HCT116 (cell line): ENCODE results near the gene TPRKB. TPM values are rescaled to one million over a fixed set of nuclear protein-coding genes. Genes with fewer than 3 reads are reported as not detected.

Experiments
- ATAC-seq: fragments of 200-7000 bp; cut with Tn5 transposase; 2 replicates; pipeline ENCODE4 v1.9.1; 2020; ENCODE audit warnings: mild to moderate bottlenecking, moderate library complexity
- BruUV-seq: library from RNA; stranded (reverse); fragments of 400-500 nt; replicated peaks from 2 replicates; lab custom pipeline; 2021; lab: Mats Ljungman, UMichigan
- CTCF ChIA-PET: fragments of 300-600 bp; sonication (Branson Sonifier 250); formaldehyde crosslinking; loops from one replicate; lab custom pipeline; 2021; ENCODE audit warnings: antibody characterized with exemption; lab: Charles Lee
- POLR2A ChIA-PET: fragments of 300-600, 350-600 bp; sonication (Branson Sonifier 250); formaldehyde crosslinking; loops from one replicate; lab custom pipeline; 2021; ENCODE audit warnings: antibody characterized with exemption; lab: Charles Lee
- RAD21 ChIA-PET, 2 experiments: fragments of 300-600 bp; sonication (Branson Sonifier 250); formaldehyde crosslinking; loops; one replicate each; lab custom pipeline; 2023; ENCODE audit warnings: low total read pairs in 2 of 2; ENCODE audit not compliant: uncharacterized antibody in 2 of 2, unreplicated experiment in 2 of 2, low non-redundant PET in 1 of 2; lab: Charles Lee
- DNase-seq: peaks from one replicate; pipeline ENCODE4 v3.0.0-alpha.2; 2010; ENCODE audit warnings: low read depth, low spot score
- H2AFZ ChIP-seq: fragments of 200-600 bp; shearing (Covaris generic), sonication (generic); 2 replicates; pipeline ENCODE4 v1.6.1; 2017; ENCODE audit warnings: low read depth, mixed run types, mixed read lengths, antibody characterized with exemption, low read length; ENCODE audit not compliant: poor library complexity, severe bottlenecking
- H3K27ac ChIP-seq: 2 replicates; pipeline ENCODE4 v1.5.1; 2012; ENCODE audit warnings: low read depth, low read length
- H3K27me3 ChIP-seq: fragments of 200-600 bp; sonication (generic); 2 replicates; pipeline ENCODE4 v1.6.1; 2016; ENCODE audit warnings: mixed run types, low read length, mixed read lengths; ENCODE audit not compliant: insufficient read depth
- H3K36me3 ChIP-seq, 2 experiments: fragments of 200-500 bp in 1 of 2; fragments of 200-600 bp in 1 of 2; sonication (Bioruptor generic) in 1 of 2; sonication (generic) in 1 of 2; 2 replicates each; pipeline versions ENCODE4 v1.5.1 to v1.6.1; 2014 to 2016; ENCODE audit warnings: low read length in 2 of 2, inconsistent platforms in 1 of 2, mixed read lengths in 1 of 2, mixed run types in 1 of 2; ENCODE audit not compliant: insufficient read depth in 2 of 2, control insufficient read depth in 1 of 2
- H3K4me1 ChIP-seq, 2 experiments: fragments of 200-600 bp in 1 of 2; sonication (generic) in 1 of 2; 2 replicates each; pipeline versions ENCODE4 v1.5.1 to v1.6.1; 2012 to 2017; ENCODE audit warnings: low read length in 2 of 2, inconsistent platforms in 1 of 2, mild to moderate bottlenecking in 1 of 2, mixed read lengths in 1 of 2, mixed run types in 1 of 2, moderate library complexity in 1 of 2; ENCODE audit not compliant: insufficient read depth in 2 of 2, control insufficient read depth in 1 of 2
- H3K4me2 ChIP-seq: fragments of 200-600 bp; sonication (generic); 2 replicates; pipeline ENCODE4 v1.6.1; 2017; ENCODE audit warnings: mixed run types, low read length, mixed read lengths
- H3K4me3 ChIP-seq, 2 experiments: fragments of 200-600 bp in 1 of 2; sonication (generic) in 1 of 2; replicated peaks in 1 of 2; 2 replicates each; pipeline ENCODE4 v1.5.1; 2011 to 2016; ENCODE audit warnings: low read length in 2 of 2, control low read depth in 1 of 2, low read depth in 1 of 2, mild to moderate bottlenecking in 1 of 2, mixed read lengths in 1 of 2, mixed run types in 1 of 2
- H3K79me2 ChIP-seq: fragments of 200-600 bp; sonication (generic); 2 replicates; pipeline ENCODE4 v1.6.1; 2017; ENCODE audit warnings: mild to moderate bottlenecking, mixed run types, low read length, moderate library complexity, mixed read lengths; ENCODE audit not compliant: insufficient read depth
- H3K9ac ChIP-seq: fragments of 200-600 bp; sonication (generic); 2 replicates; pipeline ENCODE4 v1.6.1; 2016; ENCODE audit warnings: low read length, mixed read lengths
- H3K9me2 ChIP-seq: fragments of 200-600 bp; sonication (generic), shearing (Covaris generic); 2 replicates; pipeline ENCODE4 v1.6.1; 2017; ENCODE audit warnings: mixed run types, mild to moderate bottlenecking, moderate library complexity; ENCODE audit not compliant: insufficient read depth
- H3K9me3 ChIP-seq, 2 experiments: fragments of 200-500 bp in 1 of 2; fragments of 200-600 bp in 1 of 2; sonication (Bioruptor generic) in 1 of 2; sonication (generic) in 1 of 2; 2 replicates each; pipeline ENCODE4 v1.6.1; 2014 to 2017; ENCODE audit warnings: low read length in 2 of 2, mixed read lengths in 2 of 2, inconsistent platforms in 1 of 2, low read depth in 1 of 2, mild to moderate bottlenecking in 1 of 2, mixed run types in 1 of 2, moderate library complexity in 1 of 2; ENCODE audit not compliant: control insufficient read depth in 1 of 2, insufficient read depth in 1 of 2
- H4K20me1 ChIP-seq: fragments of 200-600 bp; sonication (generic), shearing (Covaris generic); 2 replicates; pipeline ENCODE4 v1.6.1; 2017; ENCODE audit warnings: mixed run types, mild to moderate bottlenecking, moderate library complexity; ENCODE audit not compliant: insufficient read depth
- CBX3 ChIP-seq: IDR thresholded peaks from 2 replicates; pipeline ENCODE4 v1.6.1; 2012; ENCODE audit warnings: low read depth
- CEBPB ChIP-seq: IDR thresholded peaks from 2 replicates; pipeline ENCODE4 v1.6.1; 2012; ENCODE audit warnings: low read depth
- CTCF ChIP-seq, 3 experiments: fragments of 200-600 bp in 1 of 3; sonication (generic) in 1 of 3; IDR thresholded peaks in 2 of 3; conservative IDR thresholded peaks in 1 of 3; 2 replicates each; pipeline ENCODE4 v1.5.1; 2012 to 2017; ENCODE audit warnings: low read depth in 2 of 3, low read length in 2 of 3, antibody characterized with exemption in 1 of 3, borderline replicate concordance in 1 of 3, control low read depth in 1 of 3, mild to moderate bottlenecking in 1 of 3, mixed read lengths in 1 of 3, mixed run types in 1 of 3, moderate library complexity in 1 of 3; ENCODE audit not compliant: insufficient read depth in 1 of 3
- ELF1 ChIP-seq: IDR thresholded peaks from 2 replicates; pipeline ENCODE4 v1.6.1; 2012; ENCODE audit warnings: low read depth, borderline replicate concordance
- EZH2 ChIP-seq: fragments of 200-600 bp; sonication (generic); IDR thresholded peaks from 2 replicates; pipeline ENCODE4 v1.6.1; 2017; ENCODE audit warnings: antibody characterized with exemption, mixed run types
- FOSL1 ChIP-seq: IDR thresholded peaks from 2 replicates; pipeline ENCODE4 v1.6.1; 2012; ENCODE audit warnings: low read depth
- JUND ChIP-seq: IDR thresholded peaks from 2 replicates; pipeline ENCODE4 v1.6.1; 2012
- MAX ChIP-seq: IDR thresholded peaks from 2 replicates; pipeline ENCODE4 v1.6.1; 2012
- POLR2A ChIP-seq: IDR thresholded peaks from 2 replicates; pipeline ENCODE4 v1.7.0; 2011; ENCODE audit warnings: borderline replicate concordance; ENCODE audit not compliant: insufficient read depth, insufficient read length; ENCODE audit errors: extremely low read depth
- POLR2AphosphoS5 ChIP-seq: IDR thresholded peaks from 2 replicates; pipeline ENCODE4 v1.6.1; 2011; ENCODE audit warnings: mild to moderate bottlenecking, low read depth, low read length, moderate library complexity
- RAD21 ChIP-seq: IDR thresholded peaks from 2 replicates; pipeline ENCODE4 v1.6.1; 2012; ENCODE audit warnings: low read depth, mild to moderate bottlenecking
- REST ChIP-seq: IDR thresholded peaks from 2 replicates; pipeline ENCODE4 v1.6.1; 2012; ENCODE audit warnings: low read depth
- SIN3A ChIP-seq: IDR thresholded peaks from 2 replicates; pipeline ENCODE4 v1.6.1; 2012; ENCODE audit warnings: low read depth
- SP1 ChIP-seq: IDR thresholded peaks from 2 replicates; pipeline ENCODE4 v1.6.1; 2012; ENCODE audit warnings: low read depth
- SRF ChIP-seq: IDR thresholded peaks from 2 replicates; pipeline ENCODE4 v1.6.1; 2012; ENCODE audit warnings: low read depth
- TCF7L2 ChIP-seq: IDR thresholded peaks from 2 replicates; pipeline ENCODE4 v1.7.0; 2011; ENCODE audit warnings: borderline replicate concordance, inconsistent platforms; ENCODE audit not compliant: insufficient read depth, insufficient read length; ENCODE audit errors: extremely low read depth
- YY1 ChIP-seq: IDR thresholded peaks from 2 replicates; pipeline ENCODE4 v1.6.1; 2011; ENCODE audit warnings: low read length, low read depth, moderate library complexity, mild to moderate bottlenecking; ENCODE audit not compliant: insufficient replicate concordance; ENCODE audit errors: extremely low read depth
- ZBTB33 ChIP-seq: IDR thresholded peaks from 2 replicates; pipeline ENCODE4 v1.6.1; 2011; ENCODE audit warnings: mild to moderate bottlenecking, low read length, moderate library complexity; ENCODE audit not compliant: insufficient replicate concordance; ENCODE audit errors: extremely low read depth
- ZFX ChIP-seq: fragments of 450-650 bp; IDR thresholded peaks from 2 replicates; pipeline ENCODE4 v1.6.1; 2017
- ZNF274 ChIP-seq: fragments of 200-500 bp; sonication (Bioruptor generic); IDR thresholded peaks from 2 replicates; pipeline ENCODE4 v1.6.1; 2014; ENCODE audit warnings: mild to moderate bottlenecking, low read depth, low read length, inconsistent platforms
- intact Hi-C: fragments of 100-400 bp; cut with micrococcal nuclease; formaldehyde crosslinking; loops from 2 replicates; pipeline ENCODE4 v1.10.0; 2022
- total RNA-seq: library from RNA; stranded (reverse); gene quantifications from one replicate; pipeline ENCODE4 v1.2.1, GENCODE V29; 2021; ENCODE audit not compliant: unreplicated experiment

TPRKB gene
- total RNA-seq, 1 experiment from 2014 or later: 42.5 TPM

- RAD21 ChIA-PET: no interaction called here
- POLR2A ChIA-PET: interaction anchor here (0.9 kb wide), 1 partner anchor 45 kb away, joined by 3 read pairs; no protein-coding TSS in a partner anchor
- intact Hi-C loops: no loop called here
- ATAC-seq: peak; percentile 92
- CTCF ChIA-PET: no interaction called here
- peak within 1 kb of the TSS; percentile 58 for H3K27ac ChIP-seq
- H2AFZ ChIP-seq: peak within 1 kb of the TSS; percentile 96
- peak within 1 kb of the TSS; percentile 93 for H3K9ac ChIP-seq
- H3K4me1 ChIP-seq: peaks cover 12 to 37% of the 10 kb centered on the region in 2 experiments
- H3K9me2 ChIP-seq: no peaks in the 10 kb centered on the region
- H3K4me2 ChIP-seq: peak within 1 kb of the TSS; percentile 88
- DNase-seq: peak; percentile 89
- BruUV-seq: no TSS peak
- H4K20me1 ChIP-seq: no peaks in the 10 kb centered on the region
- H3K4me3 ChIP-seq: peak within 1 kb of the TSS; percentile 85 to 97
- H3K36me3 ChIP-seq: peaks cover 13 to 17% of the 10 kb centered on the region in 2 experiments
- H3K79me2 ChIP-seq: peaks cover 42% of the 10 kb centered on the region
- H3K9me3 ChIP-seq: no peaks in the 10 kb centered on the region
- H3K27me3 ChIP-seq: no peaks in the 10 kb centered on the region
- peak; percentile 43; the same call in 1 of the 2 replicates for TF ChIP-seq RAD21
- TF ChIP-seq FOSL1: no peak
- TF ChIP-seq ZNF274: no peak
- no peak for TF ChIP-seq TCF7L2
- TF ChIP-seq CEBPB: no peak
- TF ChIP-seq YY1: no peak
- no peak for TF ChIP-seq SP1
- no peak for TF ChIP-seq JUND
- TF ChIP-seq EZH2: no peak
- TF ChIP-seq SIN3A: peak; percentile 82
- peak; percentile 86 for TF ChIP-seq MAX
- TF ChIP-seq POLR2A: peak; percentile 84
- peak; percentile 87; the same call in 1 of the 2 replicates for TF ChIP-seq CBX3
- no peak; the same call in 1 of the 2 replicates for TF ChIP-seq ZFX
- TF ChIP-seq ZBTB33: no peak
- TF ChIP-seq REST: no peak
- TF ChIP-seq ELF1: no peak
- peak; percentile 65 to 88 (median 83) for TF ChIP-seq CTCF (IDR thresholded peaks at IDR 0.05 in 2 of 3, conservative IDR thresholded peaks at IDR 0.05 in 1 of 3; ENCODE audit: borderline replicate concordance in 1 of 3, insufficient read depth in 1 of 3, low read depth in 2 of 3, low read length in 2 of 3)
- TF ChIP-seq POLR2AphosphoS5: peak; percentile 96
- no peak for TF ChIP-seq SRF
Observed at GRCh38 chr2:73779467-73780236, 42.5 kb upstream of the TPRKB start, which contains the start of gene DUSP11. Gene DUSP11 (minus strand): TSS chr2:73780103. CDS start chr2:73779974, 129 bp downstream.
